Stimulated activated CD4-positive, alpha-beta T cell treated with anti-CD3 and anti-CD28 coated beads, Interleukin-15, amount 100 ng/mL, for 24 hours (primary cell): Measurements from ENCODE around the gene EHBP1L1.
"Not testable (repeated sequence)": the region's sequence is repeated elsewhere in the genome, so short reads cannot be mapped to it uniquely, and the experiment has no call there.

Experiments
- DNase-seq: peaks from one replicate; pipeline ENCODE4 v3.0.0-alpha.2; 2020

The EHBP1L1 gene

GRCh38 chr11:65562788-65563187 lies 13.1 kb upstream of the EHBP1L1 start:
- DNase-seq, result no peak

- no peak for DNase-seq
Measured at GRCh38 chr11:65563601-65564000, 12.3 kb upstream of the EHBP1L1 start.

- not testable (repeated sequence) for DNase-seq
Measured at GRCh38 chr11:65564879-65565559, 10.8 kb upstream of the EHBP1L1 start.

DNA sequence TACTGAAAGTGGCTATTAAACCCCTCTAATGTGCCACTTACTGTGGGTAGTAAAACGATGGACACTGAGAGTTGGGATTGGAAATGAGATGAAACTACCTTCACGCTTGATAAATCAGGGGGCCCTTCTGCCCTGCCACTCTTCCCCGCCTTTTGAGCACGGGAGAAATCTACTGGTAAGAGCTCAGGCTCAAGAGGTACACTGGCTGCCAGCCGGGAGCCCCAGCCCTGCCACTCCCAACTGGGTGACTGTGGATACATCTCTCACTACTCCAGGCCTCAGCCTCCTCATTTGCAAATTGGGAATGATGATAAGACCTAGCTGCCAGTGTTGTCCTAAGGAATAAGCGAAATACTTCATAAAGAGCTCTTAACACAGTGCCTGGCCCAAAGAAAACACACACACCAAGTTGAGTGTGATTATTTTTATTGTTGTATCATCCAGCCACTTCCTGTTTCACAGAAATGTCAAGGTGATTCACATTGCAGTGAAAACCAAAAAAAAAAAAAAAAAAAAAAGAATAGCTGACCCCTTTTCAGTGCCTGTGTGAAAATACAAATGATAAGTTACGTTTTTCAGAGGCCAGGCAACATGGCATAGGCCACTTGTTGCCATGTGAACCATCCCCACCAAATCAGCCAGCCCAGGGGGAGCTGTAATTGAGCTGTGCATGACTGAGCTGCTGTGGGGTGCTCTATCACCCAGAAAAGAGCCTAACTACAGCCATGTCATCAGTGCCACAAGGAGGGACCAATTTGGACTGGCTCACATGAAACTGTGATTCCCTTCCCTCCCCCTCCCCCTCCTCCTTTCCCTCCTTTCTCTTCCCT lies 10.0 kb upstream of the EHBP1L1 start:
- DNase-seq, result peak; percentile 30

DNA sequence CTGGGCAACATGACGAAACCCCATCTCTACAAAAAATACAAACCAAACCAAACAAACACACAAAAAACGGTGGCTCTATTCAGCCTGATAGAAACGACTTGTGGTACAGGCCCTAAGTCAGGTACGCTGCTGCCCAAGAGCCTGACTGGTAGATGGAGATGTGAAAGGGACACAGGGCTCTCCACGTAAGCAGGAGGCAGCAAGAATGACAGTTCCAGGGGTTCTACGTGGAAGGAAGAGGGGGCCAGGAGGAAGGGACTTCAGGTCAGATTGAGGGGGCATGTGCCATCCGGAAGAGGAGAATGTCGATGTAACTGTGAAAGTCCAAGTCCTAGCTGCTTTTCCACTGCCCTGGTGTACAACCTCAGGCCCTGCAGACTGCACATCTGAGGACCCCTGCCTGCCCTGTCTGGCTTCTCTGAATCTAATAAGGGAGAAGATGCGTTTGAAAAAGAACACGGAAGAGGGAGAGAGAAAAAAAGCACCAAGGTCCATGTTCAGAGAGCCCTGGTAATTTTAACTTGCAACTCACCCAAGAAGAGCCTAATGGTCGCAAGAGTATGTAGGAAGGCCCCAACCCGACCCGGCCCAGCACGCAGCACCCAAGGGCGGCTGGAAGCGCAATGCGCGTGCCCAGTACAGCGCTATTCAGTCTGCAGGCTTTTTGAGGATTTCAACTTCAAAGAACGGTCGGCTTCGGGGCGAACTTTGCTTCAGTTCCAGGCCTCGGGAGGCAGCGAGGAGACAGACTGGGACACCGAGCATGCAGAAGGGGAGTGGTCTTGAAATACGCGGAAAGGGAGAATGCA lies 6.5 kb upstream of the EHBP1L1 start:
- DNase-seq, result no peak

DNA sequence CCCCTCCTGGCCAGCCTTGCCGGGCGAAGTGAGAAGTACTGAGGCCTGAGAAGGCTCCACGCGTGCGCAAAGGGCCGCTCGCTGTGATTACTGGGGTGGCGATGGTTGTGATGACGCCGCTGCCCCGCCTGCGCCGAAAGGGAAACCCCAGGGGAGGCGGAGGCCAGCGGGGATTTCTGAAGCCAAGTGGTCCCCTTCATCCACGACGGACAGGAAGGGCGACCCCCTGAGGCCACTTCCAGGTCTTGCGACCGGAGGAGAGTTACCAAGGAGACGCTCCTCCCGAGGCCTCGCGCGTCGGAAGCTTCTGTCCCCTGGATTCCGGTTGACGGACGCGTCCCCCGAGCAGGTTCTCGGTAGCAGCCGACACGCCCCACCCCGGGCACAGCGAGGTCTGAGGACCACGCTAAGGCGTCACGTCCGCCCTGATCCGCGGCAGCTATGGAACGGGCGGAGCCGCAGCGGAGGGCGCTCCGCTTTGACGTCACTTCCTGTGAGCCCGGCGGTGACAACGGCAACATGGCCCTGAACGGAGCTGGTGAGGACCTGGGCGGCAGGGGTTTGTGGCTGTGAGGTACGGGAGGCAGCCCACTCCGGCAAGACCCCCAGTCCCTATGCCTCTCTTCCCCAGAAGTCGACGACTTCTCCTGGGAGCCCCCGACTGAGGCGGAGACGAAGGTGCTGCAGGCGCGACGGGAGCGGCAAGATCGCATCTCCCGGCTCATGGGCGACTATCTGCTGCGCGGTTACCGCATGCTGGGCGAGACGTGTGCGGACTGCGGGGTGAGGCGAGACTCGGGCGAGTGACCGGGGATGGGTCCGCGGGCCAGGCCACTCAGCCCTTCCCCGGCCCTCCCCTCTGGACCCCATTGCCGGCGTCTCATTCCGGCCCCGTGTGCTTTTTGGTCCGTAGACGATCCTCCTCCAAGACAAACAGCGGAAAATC lies 5.6 kb upstream of the EHBP1L1 start, which contains the start of gene ZNRD2:
TSS of gene ZNRD2 (plus strand) at position 505 of the 946 bp plus-strand sequence. CDS start at position 520, 15 bp downstream.
- peak; percentile 100 for DNase-seq

GRCh38 chr11:65571420-65571819 lies 4.4 kb upstream of the EHBP1L1 start:
- no peak for DNase-seq

GRCh38 chr11:65571940-65572339 lies 3.9 kb upstream of the EHBP1L1 start:
- no peak for DNase-seq

DNA sequence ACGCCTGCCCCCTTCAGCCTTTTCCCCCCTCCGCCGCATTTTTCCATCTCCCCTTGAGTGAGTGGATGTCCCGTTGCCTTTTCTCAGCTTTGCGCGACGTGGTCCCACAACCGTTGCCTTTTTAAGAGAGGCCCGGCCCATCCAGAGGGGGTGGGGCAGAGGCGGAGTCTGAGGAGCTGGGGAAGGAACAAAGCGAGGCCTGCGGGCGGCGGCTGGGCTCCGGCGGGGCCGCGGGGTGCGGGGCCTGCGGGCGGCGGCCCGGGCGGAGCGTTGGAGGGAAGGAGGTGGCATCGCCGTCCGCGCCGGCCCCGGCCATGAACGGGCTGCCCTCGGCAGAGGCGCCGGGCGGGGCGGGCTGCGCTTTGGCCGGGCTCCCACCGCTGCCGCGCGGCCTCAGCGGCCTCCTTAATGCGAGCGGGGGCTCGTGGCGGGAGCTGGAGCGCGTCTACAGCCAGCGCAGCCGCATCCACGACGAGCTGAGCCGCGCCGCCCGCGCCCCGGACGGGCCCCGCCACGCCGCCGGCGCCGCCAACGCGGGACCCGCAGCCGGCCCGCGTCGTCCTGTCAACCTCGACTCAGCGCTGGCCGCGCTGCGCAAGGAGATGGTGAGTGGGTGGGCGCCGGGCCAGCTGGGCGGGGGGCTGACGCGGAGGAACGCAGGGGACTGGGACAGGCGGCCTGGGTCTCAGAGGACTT lies 3.3 kb upstream of the EHBP1L1 start, which contains the start of gene FAM89B:
TSS of gene FAM89B (plus strand) at position 183 of the 696 bp plus-strand sequence. CDS start at position 315, 132 bp downstream.
- DNase-seq, result peak; percentile 95

- DNase-seq, result peak; percentile 46
Measured at GRCh38 chr11:65573391-65574079, 2.3 kb upstream of the EHBP1L1 start.

- DNase-seq, result peak; percentile 97
Measured at GRCh38 chr11:65574109-65574810, 1.6 kb upstream of the EHBP1L1 start.

- DNase-seq, result no peak
Measured at GRCh38 chr11:65574811-65575567, 864 bp upstream of the EHBP1L1 start.

DNA sequence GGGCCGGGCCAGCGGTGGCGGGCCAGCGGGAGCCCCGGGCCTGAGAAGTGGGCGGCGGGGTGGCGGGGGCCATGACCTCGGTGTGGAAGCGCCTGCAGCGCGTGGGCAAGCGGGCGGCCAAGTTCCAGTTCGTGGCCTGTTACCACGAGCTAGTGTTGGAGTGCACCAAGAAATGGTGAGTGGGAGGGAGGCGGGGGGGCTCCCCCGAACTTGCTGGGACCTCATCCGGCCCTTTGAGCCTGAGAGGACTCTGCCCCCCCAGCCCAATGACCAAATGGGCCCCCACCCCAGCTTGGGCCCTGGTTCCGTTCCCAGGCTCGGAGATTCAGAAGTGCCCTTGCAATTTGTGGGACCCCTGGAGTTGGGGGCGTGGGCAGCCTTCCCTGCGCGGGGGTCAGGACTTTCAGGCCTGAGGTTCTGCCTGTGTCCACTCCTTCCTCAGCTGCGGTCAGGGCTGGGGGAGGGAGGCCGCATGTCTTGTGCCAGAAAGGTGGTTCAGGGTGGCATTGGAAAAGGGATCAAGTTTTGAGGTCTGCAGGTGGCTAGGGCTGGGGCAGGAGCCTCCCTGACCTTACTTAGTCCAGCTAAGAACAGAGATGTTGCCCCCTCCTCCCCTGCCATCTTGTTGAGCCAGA lies 496 bp downstream of the EHBP1L1 start:
- peak; percentile 56 for DNase-seq

- DNase-seq, result peak; percentile 67
Measured at GRCh38 chr11:65576867-65577755, 1.3 kb downstream of the EHBP1L1 start.

DNA sequence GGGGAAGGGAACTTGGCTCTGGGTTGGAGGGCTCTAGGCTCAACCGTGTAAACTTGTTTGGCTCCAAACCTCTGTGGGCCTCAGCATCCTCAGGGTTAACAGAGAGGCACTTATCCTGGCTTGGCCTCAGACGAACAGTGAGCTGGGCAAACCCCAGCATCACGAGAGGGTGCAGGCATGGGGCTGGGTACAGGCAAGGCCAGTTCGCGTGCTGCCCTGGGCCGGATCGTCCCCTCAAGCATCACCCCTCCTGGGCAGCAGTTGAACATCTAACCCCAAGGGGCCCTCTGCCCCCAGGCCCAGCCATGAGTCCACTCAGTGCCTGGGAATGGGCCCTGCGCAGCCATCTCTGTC lies 1.9 kb downstream of the EHBP1L1 start:
- DNase-seq, result no peak

GRCh38 chr11:65578134-65578533 lies 2.3 kb downstream of the EHBP1L1 start:
- no peak for DNase-seq

DNA sequence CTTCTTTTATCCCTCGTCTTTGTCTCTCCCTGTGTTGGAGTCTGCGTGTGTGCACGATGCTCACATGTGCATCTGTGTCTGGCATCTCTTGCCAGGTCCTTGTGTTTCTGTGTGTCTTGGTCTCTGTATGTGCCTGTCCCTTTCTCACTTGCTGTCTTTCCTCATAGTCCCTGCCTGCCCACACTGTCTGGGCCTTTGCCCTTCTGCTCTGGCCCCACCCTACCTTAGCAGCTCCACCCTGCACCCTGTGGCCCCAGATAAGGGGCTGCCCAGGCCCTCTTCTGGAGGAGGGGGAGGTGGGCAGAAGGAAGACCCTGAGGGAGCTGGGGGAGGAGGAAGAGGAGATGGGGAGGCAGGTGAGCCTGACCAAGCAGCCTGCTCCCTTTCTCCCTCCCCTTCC lies 2.8 kb downstream of the EHBP1L1 start:
- DNase-seq, result no peak

GRCh38 chr11:65579291-65579690 lies 3.4 kb downstream of the EHBP1L1 start:
- DNase-seq, result no peak
